HCT116 (cell line): Measurements from ENCODE around the gene IDUA.

Experiments used
- CBX3 ChIP-seq: IDR thresholded peaks from 2 replicates; pipeline ENCODE4 v1.6.1; 2012; ENCODE audit warnings: low read depth
- CTCF ChIP-seq, 3 experiments: fragments of 200-600 bp in 1 of 3; sonication (generic) in 1 of 3; IDR thresholded peaks in 2 of 3; conservative IDR thresholded peaks in 1 of 3; 2 replicates each; pipeline ENCODE4 v1.5.1; 2012 to 2017; ENCODE audit warnings: low read depth in 2 of 3, low read length in 2 of 3, antibody characterized with exemption in 1 of 3, borderline replicate concordance in 1 of 3, control low read depth in 1 of 3, mild to moderate bottlenecking in 1 of 3, mixed read lengths in 1 of 3, mixed run types in 1 of 3, moderate library complexity in 1 of 3; ENCODE audit not compliant: insufficient read depth in 1 of 3
- EGR1 ChIP-seq: IDR thresholded peaks from 2 replicates; pipeline ENCODE4 v1.6.1; 2012; ENCODE audit warnings: low read depth
- EZH2 ChIP-seq: fragments of 200-600 bp; sonication (generic); IDR thresholded peaks from 2 replicates; pipeline ENCODE4 v1.6.1; 2017; ENCODE audit warnings: antibody characterized with exemption, mixed run types
- EZH2phosphoT487 ChIP-seq: fragments of 200-600 bp; IDR thresholded peaks from 2 replicates; pipeline ENCODE4 v1.6.1; 2018; ENCODE audit warnings: antibody characterized with exemption, borderline replicate concordance
- FOSL1 ChIP-seq: IDR thresholded peaks from 2 replicates; pipeline ENCODE4 v1.6.1; 2012; ENCODE audit warnings: low read depth
- MAX ChIP-seq: IDR thresholded peaks from 2 replicates; pipeline ENCODE4 v1.6.1; 2012
- POLR2A ChIP-seq: IDR thresholded peaks from 2 replicates; pipeline ENCODE4 v1.7.0; 2011; ENCODE audit warnings: borderline replicate concordance; ENCODE audit not compliant: insufficient read depth, insufficient read length; ENCODE audit errors: extremely low read depth
- POLR2AphosphoS5 ChIP-seq: IDR thresholded peaks from 2 replicates; pipeline ENCODE4 v1.6.1; 2011; ENCODE audit warnings: mild to moderate bottlenecking, low read depth, low read length, moderate library complexity
- RAD21 ChIP-seq: IDR thresholded peaks from 2 replicates; pipeline ENCODE4 v1.6.1; 2012; ENCODE audit warnings: low read depth, mild to moderate bottlenecking
- REST ChIP-seq: IDR thresholded peaks from 2 replicates; pipeline ENCODE4 v1.6.1; 2012; ENCODE audit warnings: low read depth
- SIN3A ChIP-seq: IDR thresholded peaks from 2 replicates; pipeline ENCODE4 v1.6.1; 2012; ENCODE audit warnings: low read depth
- YY1 ChIP-seq: IDR thresholded peaks from 2 replicates; pipeline ENCODE4 v1.6.1; 2011; ENCODE audit warnings: low read length, low read depth, moderate library complexity, mild to moderate bottlenecking; ENCODE audit not compliant: insufficient replicate concordance; ENCODE audit errors: extremely low read depth

- TF ChIP-seq CTCF (IDR thresholded peaks at IDR 0.05 in 2 of 3, conservative IDR thresholded peaks at IDR 0.05 in 1 of 3; ENCODE audit: borderline replicate concordance in 1 of 3, insufficient read depth in 1 of 3, low read depth in 2 of 3, low read length in 2 of 3) (no peak), FOSL1 (no peak), MAX (no peak), REST (no peak), POLR2A (no peak), SIN3A (no peak), EZH2 (no peak), EGR1 (no peak), CBX3 (no peak), EZH2phosphoT487 (no peak), RAD21 (no peak), POLR2AphosphoS5 (no peak), YY1 (no peak)
Measured at GRCh38 chr4:967113-968104, 19.4 kb upstream of the IDUA start.
